H1 (cell line): ENCODE measurements around the gene THBD. TPM values are rescaled to one million over a fixed set of nuclear protein-coding genes. Genes with fewer than 3 reads are reported as not detected.

Experiments used
- PHF8 ChIP-seq: fragments of 200-600 bp; sonication (generic); conservative IDR thresholded peaks from 2 replicates; pipeline ENCODE4 v1.7.1; 2012; ENCODE audit warnings: low read depth, mild to moderate bottlenecking, inconsistent platforms, low read length, moderate library complexity
- USF2 ChIP-seq: IDR thresholded peaks from 2 replicates; pipeline ENCODE4 v1.6.1; 2011; ENCODE audit warnings: low read length, improper control_type of control experiment
- polyA plus RNA-seq, 7 experiments: library from polyadenylated mRNA; depleted of rRNA in 3 of 7; stranded (reverse) in 5 of 7; unstranded in 2 of 7; fragments of >200 nt in 5 of 7; fragments of 200-250 nt in 2 of 7; gene quantifications; 1 replicate in 5 of 7; 2 replicates in 1 of 7; 4 replicates in 1 of 7; pipeline versions ENCODE4 v1.2.1 to v1.2.3, GENCODE V29; 2011 to 2013; ENCODE audit warnings: missing spikeins in 2 of 7, mixed read lengths in 2 of 7
- total RNA-seq: library from RNA; stranded (reverse); fragmentation: NEBNext Ultra II Directional; extraction: Animal tissue kit (Norgen Biotek cat#: 25700); gene quantifications from 2 replicates; pipeline ENCODE4 v1.2.1, GENCODE V29; 2021

Gene THBD
- total and polyA plus RNA-seq, 2 of the 8 experiments (the other 6 are each of a cell fraction or from before 2014, with no cell fraction given) = 0.21 to 0.43 TPM

GRCh38 chr20:23081263-23081819 is 31.9 kb upstream of the THBD start (continued):
- TF ChIP-seq USF2 (no peak), PHF8 (no peak)
- TF ChIP-seq, all 59 proteins: peak for 0
